Measurements from ENCODE around the gene ZNF324. TPM values are rescaled to one million over a fixed set of nuclear protein-coding genes. Genes with fewer than 3 reads are reported as not detected.

The ZNF324 gene
- total RNA-seq, 1 donor: 20.6 TPM

DNA sequence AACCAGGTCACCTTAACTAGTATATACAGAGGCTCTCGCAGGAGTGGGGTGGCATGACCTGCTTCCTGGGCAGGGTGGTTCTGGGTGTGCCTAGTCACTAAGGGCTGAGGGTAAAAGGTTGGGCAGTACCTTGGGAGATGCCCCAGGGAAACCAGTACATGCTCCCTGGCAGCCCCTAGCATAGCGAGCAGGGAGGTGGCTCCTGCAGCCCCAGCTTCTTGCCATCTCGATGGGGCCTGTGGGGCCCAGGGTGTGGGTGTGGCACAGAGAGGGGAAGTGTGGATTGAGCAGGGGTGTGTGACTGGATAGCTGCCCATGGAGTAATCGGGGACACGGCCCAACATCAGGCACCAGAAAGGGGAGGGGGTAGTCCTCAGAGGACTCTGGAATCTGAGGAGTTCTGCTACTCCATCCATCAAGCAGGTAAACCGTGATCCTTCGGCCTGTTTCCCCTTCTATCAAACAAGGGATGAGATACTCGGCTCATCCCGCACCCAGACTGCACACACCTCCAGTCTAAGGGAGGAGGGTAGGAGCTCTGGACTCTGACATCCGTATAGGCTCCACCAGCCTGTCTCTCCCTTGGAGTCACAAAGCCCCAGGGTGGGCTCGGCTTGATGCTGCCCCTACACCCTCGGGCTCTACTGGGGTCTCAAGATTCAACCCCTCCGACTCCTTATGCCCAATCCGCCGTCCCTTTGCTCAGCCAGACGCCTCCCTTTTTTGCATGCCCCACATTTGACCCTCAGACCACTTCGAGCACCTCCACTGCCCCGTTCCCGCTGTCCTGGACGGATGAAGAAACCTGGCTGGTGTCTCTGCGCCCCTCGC, 51.6 kb downstream of the ZNF324 start:
- peak overlapping the region; percentile 81 for H3K27ac ChIP-seq (ENCODE audit: low read depth, low read length)
- DNase-seq (ENCODE audit: insufficient read length, low spot score, missing footprints): peak; percentile 80

DNA sequence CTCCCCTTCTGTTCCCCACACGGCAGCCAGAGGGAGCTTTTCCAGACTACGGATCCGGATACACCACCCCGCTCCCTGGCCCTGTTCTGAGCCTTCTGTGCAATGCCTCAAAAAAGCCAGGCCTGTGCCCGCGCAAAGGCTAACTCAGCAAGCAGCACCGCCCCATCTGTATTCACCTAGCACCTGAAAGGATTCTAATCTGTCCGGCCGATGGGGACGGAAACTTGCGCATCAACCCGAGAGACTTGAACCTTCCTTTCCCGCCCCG, 52.1 kb downstream of the ZNF324 start:
- H2AFZ ChIP-seq (ENCODE audit: low read length): peak overlapping the region; percentile 99
- peaks cover 19% of the 10 kb centered on the region for H4K20me1 ChIP-seq (ENCODE audit: insufficient read depth, low read length)
- H3K36me3 ChIP-seq (ENCODE audit: insufficient read depth, low read length): peaks cover 4% of the 10 kb centered on the region
- no peaks in the 10 kb centered on the region for H3K27me3 ChIP-seq (ENCODE audit: insufficient read depth, low read length)
- H3K4me3 ChIP-seq (ENCODE audit: insufficient read depth, low read length): peak overlapping the region; percentile 77
- H3K9me3 ChIP-seq (ENCODE audit: low read depth, low read length): no peaks in the 10 kb centered on the region
- peak; percentile 96 for DNase-seq (ENCODE audit: insufficient read length, low spot score, missing footprints)
- H3K27ac ChIP-seq (ENCODE audit: low read depth, low read length): peak overlapping the region; percentile 81
- H3K4me1 ChIP-seq (ENCODE audit: insufficient read depth, low read length): peaks cover 14% of the 10 kb centered on the region
- peak overlapping the region; percentile 99 for H3K4me2 ChIP-seq (ENCODE audit: insufficient read depth, low read length)
- TF ChIP-seq, protein P1, sequence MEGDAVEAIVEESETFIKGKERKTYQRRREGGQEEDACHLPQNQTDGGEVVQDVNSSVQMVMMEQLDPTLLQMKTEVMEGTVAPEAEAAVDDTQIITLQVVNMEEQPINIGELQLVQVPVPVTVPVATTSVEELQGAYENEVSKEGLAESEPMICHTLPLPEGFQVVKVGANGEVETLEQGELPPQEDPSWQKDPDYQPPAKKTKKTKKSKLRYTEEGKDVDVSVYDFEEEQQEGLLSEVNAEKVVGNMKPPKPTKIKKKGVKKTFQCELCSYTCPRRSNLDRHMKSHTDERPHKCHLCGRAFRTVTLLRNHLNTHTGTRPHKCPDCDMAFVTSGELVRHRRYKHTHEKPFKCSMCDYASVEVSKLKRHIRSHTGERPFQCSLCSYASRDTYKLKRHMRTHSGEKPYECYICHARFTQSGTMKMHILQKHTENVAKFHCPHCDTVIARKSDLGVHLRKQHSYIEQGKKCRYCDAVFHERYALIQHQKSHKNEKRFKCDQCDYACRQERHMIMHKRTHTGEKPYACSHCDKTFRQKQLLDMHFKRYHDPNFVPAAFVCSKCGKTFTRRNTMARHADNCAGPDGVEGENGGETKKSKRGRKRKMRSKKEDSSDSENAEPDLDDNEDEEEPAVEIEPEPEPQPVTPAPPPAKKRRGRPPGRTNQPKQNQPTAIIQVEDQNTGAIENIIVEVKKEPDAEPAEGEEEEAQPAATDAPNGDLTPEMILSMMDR (IDR thresholded peaks at IDR 0.05; ENCODE audit: extremely low read depth, low read depth, low read length): peak; percentile 75
- H3K79me2 ChIP-seq (ENCODE audit: insufficient read depth, low read length): peaks cover 45% of the 10 kb centered on the region

More for the DNA sequence above, 51.6 kb downstream of the ZNF324 start:
- peaks cover 45% of the 10 kb centered on the region for H3K79me2 ChIP-seq (ENCODE audit: insufficient read depth, low read length)
- no peaks in the 10 kb centered on the region for H3K27me3 ChIP-seq (ENCODE audit: insufficient read depth, low read length)
- peak overlapping the region; percentile 99 for H3K4me2 ChIP-seq (ENCODE audit: insufficient read depth, low read length)
- H2AFZ ChIP-seq (ENCODE audit: low read length): peak overlapping the region; percentile 99
- peak overlapping the region; percentile 77 for H3K4me3 ChIP-seq (ENCODE audit: insufficient read depth, low read length)
- no peaks in the 10 kb centered on the region for H3K9me3 ChIP-seq (ENCODE audit: low read depth, low read length)
- H3K4me1 ChIP-seq (ENCODE audit: insufficient read depth, low read length): peaks cover 14% of the 10 kb centered on the region
- H4K20me1 ChIP-seq (ENCODE audit: insufficient read depth, low read length): peaks cover 19% of the 10 kb centered on the region
- TF ChIP-seq, protein P1 (IDR thresholded peaks at IDR 0.05; ENCODE audit: extremely low read depth, low read depth, low read length): no peak
- peaks cover 4% of the 10 kb centered on the region for H3K36me3 ChIP-seq (ENCODE audit: insufficient read depth, low read length)

DNA sequence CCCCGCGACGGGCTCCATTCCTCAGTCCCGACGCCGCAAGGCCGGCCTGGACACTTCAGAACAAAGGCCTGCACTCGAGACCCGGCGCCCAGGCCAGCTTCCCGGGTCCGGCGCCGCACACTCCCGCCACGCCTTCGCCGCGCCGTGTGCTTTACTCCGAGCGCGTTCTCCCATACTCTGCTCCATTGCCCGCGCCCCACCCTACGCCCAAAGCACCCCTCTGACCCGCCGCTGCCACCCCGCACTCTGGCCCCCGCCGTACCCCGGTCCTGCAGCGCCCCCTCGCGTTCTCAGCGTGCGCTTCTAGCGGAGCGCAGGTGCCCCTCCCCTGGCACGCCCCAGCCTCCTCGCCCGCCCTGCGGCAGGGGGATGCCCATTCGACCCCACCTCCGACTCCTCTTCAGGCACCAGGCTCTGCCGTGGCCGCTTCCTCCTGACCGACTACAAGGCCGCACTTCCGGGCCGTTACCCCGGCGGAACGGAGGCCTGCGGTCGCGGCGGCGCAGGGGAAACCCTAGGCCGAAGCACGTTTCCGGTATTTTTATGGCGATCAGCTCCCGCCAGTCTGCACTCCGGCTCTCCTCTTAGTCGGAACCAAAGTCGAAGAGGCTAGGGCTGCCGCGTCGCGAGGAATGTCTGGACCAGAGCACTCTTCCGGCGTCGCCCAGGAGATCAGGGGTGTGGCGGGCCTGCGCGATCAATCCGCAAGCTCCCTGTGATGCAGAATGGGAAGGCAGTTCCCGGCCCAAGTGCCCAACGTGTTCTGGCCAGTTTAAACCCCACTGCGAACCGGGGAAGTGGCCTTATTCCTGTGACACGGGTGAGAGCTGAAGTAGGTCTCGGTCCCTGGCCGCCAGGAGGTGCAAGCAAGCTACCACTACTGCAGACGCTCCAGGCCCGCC, 52.7 kb downstream of the ZNF324 start, which contains the start of gene ZBTB45:
Gene ZBTB45 (minus strand): TSS at position 456 of the 902 bp plus-strand sequence. CDS start 2,137 bp downstream, outside the sequence.
- H3K27me3 ChIP-seq (ENCODE audit: insufficient read depth, low read length): no peaks in the 10 kb centered on the region
- DNase-seq (ENCODE audit: insufficient read length, low spot score, missing footprints): peak; percentile 99
- H3K36me3 ChIP-seq (ENCODE audit: insufficient read depth, low read length): peaks cover 4% of the 10 kb centered on the region
- H4K20me1 ChIP-seq (ENCODE audit: insufficient read depth, low read length): peaks cover 17% of the 10 kb centered on the region
- peak within 1 kb of the TSS; percentile 81 for H3K27ac ChIP-seq (ENCODE audit: low read depth, low read length)
- H3K4me3 ChIP-seq (ENCODE audit: insufficient read depth, low read length): peak within 1 kb of the TSS; percentile 77
- H3K4me1 ChIP-seq (ENCODE audit: insufficient read depth, low read length): peaks cover 14% of the 10 kb centered on the region
- H3K4me2 ChIP-seq (ENCODE audit: insufficient read depth, low read length): peak within 1 kb of the TSS; percentile 99
- H3K9me3 ChIP-seq (ENCODE audit: low read depth, low read length): no peaks in the 10 kb centered on the region
- peaks cover 41% of the 10 kb centered on the region for H3K79me2 ChIP-seq (ENCODE audit: insufficient read depth, low read length)
- H2AFZ ChIP-seq (ENCODE audit: low read length): peak within 1 kb of the TSS; percentile 99
- TF ChIP-seq, protein P1 (IDR thresholded peaks at IDR 0.05; ENCODE audit: extremely low read depth, low read depth, low read length): peak; percentile 51

Data from osteoblast (primary cell).